Endothelial cell of umbilical vein (primary cell): Measurements from ENCODE around the gene PPFIBP2. TPM values are rescaled to one million over a fixed set of nuclear protein-coding genes. Genes with fewer than 3 reads are reported as not detected.

Source experiments
- BruUV-seq: library from RNA; stranded (reverse); fragments of 400-500 nt; replicated peaks from 2 replicates; lab custom pipeline; 2021; lab: Mats Ljungman, UMichigan
- CTCF ChIA-PET: fragments of 300-600, 350-600 bp; sonication (Branson Sonifier 250); formaldehyde crosslinking; loops from one replicate; lab custom pipeline; 2021; ENCODE audit warnings: antibody characterized with exemption, inconsistent platforms; lab: Charles Lee
- POLR2A ChIA-PET: fragments of 300-600, 350-600 bp; sonication (Branson Sonifier 250); formaldehyde crosslinking; loops from one replicate; lab custom pipeline; 2021; ENCODE audit warnings: antibody characterized with exemption, inconsistent platforms; lab: Charles Lee
- DNase-seq: peaks from one replicate; pipeline ENCODE4 v3.0.0-alpha.2; 2011; ENCODE audit warnings: low read depth, low spot score
- FAIRE-seq: peaks from 2 replicates; lab custom pipeline; 2011; peaks lifted over from hg19 to GRCh38; lab: Jason Lieb, UNC
- H2AFZ ChIP-seq: 2 replicates; pipeline ENCODE4 v1.6.0; 2012; ENCODE audit warnings: low read depth, low read length, control low read depth, inconsistent platforms
- H3K27ac ChIP-seq: 2 replicates; pipeline ENCODE4 v1.5.1; 2011; ENCODE audit warnings: low read depth, mild to moderate bottlenecking, control low read depth, low read length, moderate library complexity; ENCODE audit not compliant: insufficient read depth
- H3K27me3 ChIP-seq, 2 experiments: 2 replicates each; pipeline versions ENCODE4 v1.6.0 to v1.6.1; 2011; ENCODE audit warnings: low read length in 2 of 2, mixed read lengths in 1 of 2; ENCODE audit not compliant: control insufficient read depth in 2 of 2, insufficient read depth in 2 of 2
- H3K36me3 ChIP-seq, 2 experiments: 2 replicates in 1 of 2; 3 replicates in 1 of 2; pipeline ENCODE4 v1.5.1; 2011; ENCODE audit warnings: low read length in 2 of 2, mild to moderate bottlenecking in 1 of 2, moderate library complexity in 1 of 2; ENCODE audit not compliant: control insufficient read depth in 2 of 2, insufficient read depth in 2 of 2; ENCODE audit errors: extremely low read depth in 1 of 2
- H3K4me1 ChIP-seq: 3 replicates; pipeline ENCODE4 v1.5.1; 2011; ENCODE audit warnings: mild to moderate bottlenecking, low read length; ENCODE audit not compliant: control insufficient read depth, insufficient read depth; ENCODE audit errors: extremely low read depth
- H3K4me2 ChIP-seq: 2 replicates; pipeline ENCODE4 v1.6.1; 2011; ENCODE audit warnings: low read length, control low read depth, mixed read lengths; ENCODE audit not compliant: insufficient read depth
- H3K4me3 ChIP-seq, 3 experiments: fragments of 200-600 bp in 1 of 3; sonication (generic), shearing (Covaris generic) in 1 of 3; replicated peaks in 1 of 3; 2 replicates each; pipeline ENCODE4 v1.5.1; 2011 to 2016; ENCODE audit warnings: control low read depth in 3 of 3, low read length in 3 of 3, mild to moderate bottlenecking in 2 of 3, inconsistent platforms in 1 of 3, low read depth in 1 of 3, moderate library complexity in 1 of 3; ENCODE audit not compliant: insufficient read depth in 1 of 3
- H3K79me2 ChIP-seq: 2 replicates; pipeline ENCODE4 v1.6.0; 2012; ENCODE audit warnings: low read length, inconsistent platforms; ENCODE audit not compliant: control insufficient read depth, insufficient read depth
- H3K9ac ChIP-seq: replicated peaks from 2 replicates; pipeline ENCODE3; 2011; ENCODE audit warnings: low read length, control low read depth; ENCODE audit not compliant: insufficient read depth; ENCODE audit errors: extremely low read depth
- H3K9me1 ChIP-seq: replicated peaks from 3 replicates; pipeline ENCODE4 v1.6.0; 2011; ENCODE audit warnings: mild to moderate bottlenecking, low read length; ENCODE audit not compliant: control insufficient read depth, insufficient read depth; ENCODE audit errors: extremely low read depth
- H3K9me3 ChIP-seq: replicated peaks from 2 replicates; pipeline ENCODE4 v1.5.1; 2012; ENCODE audit warnings: low read length, inconsistent platforms; ENCODE audit not compliant: control insufficient read depth, insufficient read depth
- H4K20me1 ChIP-seq: replicated peaks from 2 replicates; pipeline ENCODE3; 2011; ENCODE audit warnings: mild to moderate bottlenecking, low read length; ENCODE audit not compliant: control insufficient read depth, insufficient read depth; ENCODE audit errors: extremely low read depth
- EZH2 ChIP-seq: IDR thresholded peaks from 2 replicates; pipeline ENCODE4 v1.6.1; 2012; ENCODE audit warnings: borderline replicate concordance, low read depth, mild to moderate bottlenecking, moderate library complexity, low read length, inconsistent platforms; ENCODE audit not compliant: severe bottlenecking
- FOS ChIP-seq: IDR thresholded peaks from 2 replicates; pipeline ENCODE4 v1.6.1; 2011; ENCODE audit warnings: mild to moderate bottlenecking, low read length, moderate library complexity, borderline replicate concordance; ENCODE audit not compliant: insufficient read depth
- GATA2 ChIP-seq: IDR thresholded peaks from 2 replicates; pipeline ENCODE4 v1.7.0; 2011; ENCODE audit warnings: low read depth, mild to moderate bottlenecking, moderate library complexity, mixed read lengths, low read length; ENCODE audit not compliant: insufficient read length, insufficient read depth
- JUN ChIP-seq: IDR thresholded peaks from 2 replicates; pipeline ENCODE4 v1.6.1; 2011; ENCODE audit warnings: borderline replicate concordance, low read depth; ENCODE audit not compliant: insufficient read length, insufficient read depth
- MYC ChIP-seq: IDR thresholded peaks from one replicate; pipeline ENCODE4 v1.6.1; 2011; ENCODE audit warnings: mild to moderate bottlenecking, low read depth, low read length
- POLR2A ChIP-seq: IDR thresholded peaks from 2 replicates; pipeline ENCODE4 v1.6.1; 2012; ENCODE audit warnings: low read depth, mild to moderate bottlenecking, control low read depth, low read length
- POLR2AphosphoS5 ChIP-seq: IDR thresholded peaks from 2 replicates; pipeline ENCODE4 v1.6.1; 2012; ENCODE audit warnings: low read depth, mild to moderate bottlenecking, control low read depth, low read length, moderate library complexity; ENCODE audit not compliant: insufficient read depth
- dilution Hi-C: fragments of 300-500 bp; cut with MboI; formaldehyde crosslinking; loops from one replicate; pipeline ENCODE4 v1.15.0; 2019; ENCODE audit warnings: low sequenced_read_pairs; ENCODE audit not compliant: extremely low pct_ligation_motif_present
- intact Hi-C: fragments of 100-400 bp; cut with micrococcal nuclease; formaldehyde crosslinking; loops from one replicate; pipeline ENCODE4 v1.10.0; 2022
- polyA plus RNA-seq, 4 experiments: library from polyadenylated mRNA; depleted of rRNA in 3 of 4; stranded (reverse) in 3 of 4; unstranded in 1 of 4; fragments of >200 nt; gene quantifications; 2 replicates each; pipeline versions ENCODE4 v1.2.1 to v1.2.3, GENCODE V29; 2011 to 2012; ENCODE audit warnings: missing spikeins in 1 of 4
- total RNA-seq: library from RNA; stranded (reverse); gene quantifications from 2 replicates; pipeline ENCODE4 v1.2.3, GENCODE V29; 2021
- TF ChIP-seq, protein P1 (sequence below), 2 donors: IDR thresholded peaks; 1 replicate in 1 of 2; 2 replicates in 1 of 2; pipeline ENCODE4 v1.5.1; 2011; ENCODE audit warnings: low read length in 2 of 2, mild to moderate bottlenecking in 2 of 2, moderate library complexity in 2 of 2, control low read depth in 1 of 2, inconsistent platforms in 1 of 2, low read depth in 1 of 2; ENCODE audit not compliant: insufficient read depth in 1 of 2; ENCODE audit errors: extremely low read depth in 1 of 2
- TF ChIP-seq, protein P2 (sequence below): IDR thresholded peaks from 2 replicates; pipeline ENCODE4 v1.6.1; 2011; ENCODE audit not compliant: insufficient read depth, insufficient read length

Gene PPFIBP2
- total and polyA plus RNA-seq, 2 donors (not counting 3 experiments of a cell fraction or from before 2014, with no cell fraction given) = 1.3 to 4.0 TPM

DNA sequence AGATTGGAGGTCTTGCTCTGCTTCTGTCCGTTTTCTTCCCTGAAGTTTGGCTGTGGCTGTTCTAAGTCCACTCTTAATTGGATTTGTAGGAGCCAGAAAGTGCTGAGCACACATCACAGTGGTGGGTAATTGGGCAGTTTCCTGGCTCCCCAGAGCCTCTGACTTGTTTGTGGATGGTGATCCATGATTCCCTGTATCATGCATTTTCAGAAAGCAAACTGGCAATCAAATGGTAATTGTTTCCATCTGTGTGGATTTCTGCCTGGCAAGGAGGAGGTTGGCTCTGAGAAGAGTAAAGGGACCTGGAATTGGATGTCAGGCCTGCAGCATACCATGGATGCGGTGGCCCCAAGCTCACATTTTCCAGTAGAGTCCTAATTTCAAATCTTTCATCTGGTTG, 49.5 kb downstream of the PPFIBP2 start:
- Histone ChIP-seq H3K79me2 (no peaks in the 10 kb centered on the region), H3K9me3 (no peaks in the 10 kb centered on the region), H3K27ac (no peak overlapping the region), H3K4me2 (no peak overlapping the region), H3K27me3 (peaks cover 9% of the 10 kb centered on the region in 2 experiments), H3K36me3 (no peaks in the 10 kb centered on the region), H3K9ac (no peak overlapping the region), H3K4me3 (no peak overlapping the region), H4K20me1 (no peaks in the 10 kb centered on the region), H3K4me1 (no peaks in the 10 kb centered on the region), H2AFZ (no peak overlapping the region), H3K9me1 (no peaks in the 10 kb centered on the region)
- BruUV-seq = no TSS peak
- TF ChIP-seq POLR2AphosphoS5 = no peak
- TF ChIP-seq MYC = no peak
- no peak for TF ChIP-seq JUN
- no peak for TF ChIP-seq POLR2A
- TF ChIP-seq GATA2 = no peak
- no peak for TF ChIP-seq EZH2
- TF ChIP-seq, protein P1, sequence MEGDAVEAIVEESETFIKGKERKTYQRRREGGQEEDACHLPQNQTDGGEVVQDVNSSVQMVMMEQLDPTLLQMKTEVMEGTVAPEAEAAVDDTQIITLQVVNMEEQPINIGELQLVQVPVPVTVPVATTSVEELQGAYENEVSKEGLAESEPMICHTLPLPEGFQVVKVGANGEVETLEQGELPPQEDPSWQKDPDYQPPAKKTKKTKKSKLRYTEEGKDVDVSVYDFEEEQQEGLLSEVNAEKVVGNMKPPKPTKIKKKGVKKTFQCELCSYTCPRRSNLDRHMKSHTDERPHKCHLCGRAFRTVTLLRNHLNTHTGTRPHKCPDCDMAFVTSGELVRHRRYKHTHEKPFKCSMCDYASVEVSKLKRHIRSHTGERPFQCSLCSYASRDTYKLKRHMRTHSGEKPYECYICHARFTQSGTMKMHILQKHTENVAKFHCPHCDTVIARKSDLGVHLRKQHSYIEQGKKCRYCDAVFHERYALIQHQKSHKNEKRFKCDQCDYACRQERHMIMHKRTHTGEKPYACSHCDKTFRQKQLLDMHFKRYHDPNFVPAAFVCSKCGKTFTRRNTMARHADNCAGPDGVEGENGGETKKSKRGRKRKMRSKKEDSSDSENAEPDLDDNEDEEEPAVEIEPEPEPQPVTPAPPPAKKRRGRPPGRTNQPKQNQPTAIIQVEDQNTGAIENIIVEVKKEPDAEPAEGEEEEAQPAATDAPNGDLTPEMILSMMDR (IDR thresholded peaks at IDR 0.05; ENCODE audit: extremely low read depth in 1 of 2, insufficient read depth in 1 of 2, low read depth in 1 of 2, low read length in 2 of 2) = no peak
- no peak for TF ChIP-seq FOS
- TF ChIP-seq, protein P2, sequence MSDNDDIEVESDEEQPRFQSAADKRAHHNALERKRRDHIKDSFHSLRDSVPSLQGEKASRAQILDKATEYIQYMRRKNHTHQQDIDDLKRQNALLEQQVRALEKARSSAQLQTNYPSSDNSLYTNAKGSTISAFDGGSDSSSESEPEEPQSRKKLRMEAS = no peak
- ChIA-PET POLR2A (no interaction called here), CTCF (interaction anchor here (1.6 kb wide), 1 partner anchor 102 kb away, joined by 3 read pairs; no protein-coding TSS in a partner anchor)
- no peak for DNase-seq
- FAIRE-seq = no peak
- dilution Hi-C loops (no loop called here), intact Hi-C loops (no loop called here)
